SIG-M5 (cell line): ENCODE data around the gene S100A7A.
"Not testable (repeated sequence)": the region's sequence is repeated elsewhere in the genome, so short reads cannot be mapped to it uniquely, and the experiment has no call there.

ENCODE experiments used
- DNase-seq: peaks from one replicate; lab custom pipeline; 2025; lab: John Stamatoyannopoulos, UW

S100A7A gene

DNA sequence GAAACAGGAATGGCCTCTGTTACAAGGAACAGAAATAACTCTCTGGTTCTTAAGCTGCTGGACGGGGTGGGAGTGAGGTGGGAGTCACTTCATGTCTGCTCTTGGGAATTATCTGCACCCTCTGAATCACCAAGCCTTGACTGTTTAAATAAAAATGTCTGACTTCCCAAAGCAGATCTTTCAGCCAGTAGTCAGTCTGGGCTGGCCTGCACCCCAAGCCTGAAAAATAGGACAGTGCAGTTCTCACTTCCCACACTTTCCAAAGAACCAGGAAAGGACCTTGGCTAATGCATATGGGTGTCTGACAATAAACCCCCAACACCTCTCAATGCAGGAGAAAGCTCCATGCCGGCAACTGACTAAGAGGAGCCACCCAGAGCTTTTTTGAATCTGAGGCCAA is 43.3 kb downstream of the S100A7A start:
- DNase-seq: no peak

DNA sequence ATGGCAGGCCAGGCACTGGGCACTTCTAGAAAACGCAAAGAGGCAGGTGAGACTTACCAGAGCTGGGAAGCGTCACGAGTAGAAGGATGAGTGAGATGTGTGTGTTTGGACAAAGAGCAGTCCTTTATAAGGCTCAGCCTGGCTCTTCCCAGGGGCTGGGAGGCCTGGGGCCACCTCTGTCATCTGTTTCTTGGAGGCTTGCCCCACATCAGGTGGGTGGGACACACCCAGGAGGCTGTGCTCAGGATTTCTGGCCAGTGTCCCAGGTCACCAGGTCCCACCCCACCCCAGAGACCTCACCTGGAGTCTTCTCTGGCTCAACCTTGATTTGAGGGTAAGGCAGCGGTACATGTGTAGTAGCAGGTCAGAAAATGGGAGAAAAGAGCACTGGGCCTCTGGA is 44.2 kb downstream of the S100A7A start, which contains the start of gene S100A7:
Gene S100A7 (minus strand): TSS at position 101 of the 400 bp plus-strand sequence. CDS start 1,638 bp downstream, outside the sequence.
- no peak for DNase-seq

DNA sequence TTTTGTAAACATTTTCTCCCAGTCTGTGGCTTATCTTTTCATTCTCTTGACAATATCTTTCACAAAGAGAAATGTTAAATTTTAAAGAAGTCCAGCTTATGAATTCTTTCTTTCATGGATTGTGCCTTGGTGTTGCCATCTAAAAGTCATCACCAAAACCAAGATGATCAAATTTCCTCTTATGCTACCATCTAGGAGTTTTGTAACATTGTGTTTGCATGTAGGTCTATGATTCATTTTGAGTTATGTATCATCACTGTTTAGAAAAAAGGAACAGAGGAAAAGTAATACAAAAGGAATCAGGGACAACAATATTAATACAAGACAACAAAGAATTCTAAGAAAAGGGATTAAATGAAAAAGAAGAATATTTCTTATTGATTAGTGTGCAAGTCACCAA is 46.4 kb downstream of the S100A7A start:
- not testable (repeated sequence) for DNase-seq

DNA sequence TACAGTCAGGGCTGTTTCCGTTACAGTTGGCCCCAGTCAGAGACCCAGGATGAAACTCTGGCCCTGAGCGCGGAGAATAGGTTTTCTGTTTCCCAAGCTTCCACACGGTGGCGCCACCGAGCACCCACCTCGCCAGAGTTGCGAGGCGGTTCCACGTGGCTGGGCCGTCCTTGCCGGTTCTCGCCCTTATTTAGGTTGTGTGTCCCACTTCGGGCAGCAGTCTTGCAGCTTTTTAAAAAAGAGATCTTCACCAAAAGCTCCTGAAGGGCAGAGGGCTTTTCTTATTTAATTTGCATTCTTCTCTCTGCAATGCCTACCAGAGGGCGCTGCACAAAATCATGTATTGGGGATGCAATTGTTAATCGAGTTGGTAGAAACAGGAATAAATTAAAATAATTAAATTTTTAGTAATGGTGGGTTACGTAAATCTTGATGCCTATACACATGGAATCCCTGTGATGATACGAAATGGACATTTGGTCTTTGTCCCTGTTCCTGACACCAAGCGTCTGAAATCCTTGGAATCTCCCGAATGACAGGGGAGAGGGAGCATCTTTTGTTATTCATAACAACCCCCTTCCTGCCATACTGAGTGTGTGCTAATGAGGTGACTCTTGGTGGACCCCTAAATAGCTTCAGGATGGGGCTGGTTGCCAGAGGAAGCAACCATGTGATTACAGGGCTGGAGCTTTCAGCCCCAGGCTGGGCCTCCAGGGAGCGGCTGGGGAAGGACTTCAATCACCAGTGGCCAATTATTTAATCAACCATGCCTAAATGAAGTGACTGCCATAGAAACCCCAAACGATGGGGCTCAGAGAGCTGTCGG is 49.7 kb downstream of the S100A7A start:
- no peak for DNase-seq

DNA sequence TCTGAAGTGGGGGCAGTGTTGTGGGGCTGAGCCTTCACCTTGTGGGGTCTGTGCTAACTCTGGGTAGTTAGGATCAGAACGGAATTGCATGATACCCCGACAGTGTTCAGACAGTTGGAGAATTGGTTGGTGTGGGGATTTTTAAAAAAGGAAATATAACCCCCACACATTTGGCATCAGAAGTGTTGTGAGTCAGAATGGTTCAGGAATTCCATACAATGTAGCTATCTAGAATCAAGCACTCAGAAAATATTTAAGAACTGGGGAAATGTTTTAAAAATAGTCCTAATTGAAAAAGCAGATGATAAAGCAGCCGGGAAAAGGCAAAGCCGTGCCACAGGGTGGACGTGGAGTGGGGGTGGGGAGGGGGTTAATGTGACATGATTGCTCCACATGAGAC is 50.6 kb downstream of the S100A7A start:
- no peak for DNase-seq

DNA sequence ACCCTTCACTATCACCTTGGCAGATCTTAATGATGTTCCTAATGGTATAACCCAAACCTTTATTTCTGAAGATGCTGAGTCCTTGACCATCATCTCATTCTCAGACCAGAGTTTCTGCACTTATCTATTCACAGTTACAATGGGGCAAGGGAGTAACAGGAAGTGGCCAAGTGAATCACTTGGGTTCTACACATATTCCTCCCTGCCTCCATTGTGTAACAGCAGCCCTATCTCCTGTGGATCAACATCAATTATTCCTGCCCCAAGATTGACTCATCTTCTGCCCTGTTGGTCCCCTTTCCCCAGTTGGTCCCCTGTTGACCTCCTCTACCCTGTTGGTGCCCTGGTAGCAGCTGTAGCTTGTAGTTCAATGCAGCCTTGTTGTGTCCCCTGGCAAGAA is 54.4 kb downstream of the S100A7A start:
- peak; percentile 49 for DNase-seq
